Measurements from ENCODE around the gene ZNRF2. TPM values are rescaled to one million over a fixed set of nuclear protein-coding genes. Genes with fewer than 3 reads are reported as not detected.

The ZNRF2 gene
- total RNA-seq, 1 experiment from 2014 or later = 22.1 TPM

GRCh38 chr7:30320392-30320791 is 36.0 kb downstream of the ZNRF2 start:
- ATAC-seq (no peak), DNase-seq (ENCODE audit: low read depth, low spot score) (no peak)
- no peaks in the 10 kb centered on the region for H3K9me3 ChIP-seq (ENCODE audit: control insufficient read depth, insufficient read depth, low read depth, low read length)
- ChIA-PET CTCF (no interaction called here), POLR2A (no interaction called here)
- intact Hi-C loops (cut with micrococcal nuclease; ENCODE audit: unreplicated experiment) (no loop called here), in situ Hi-C loops (cut with HindIII; ENCODE audit: low pct_unique_long_range_greater_than_20kb, low sequenced_read_pairs) (no loop called here)
- BruUV-seq (replicated peaks) = no TSS peak
- no peak overlapping the region for H3K4me3 ChIP-seq (ENCODE audit: low read depth in 2 of 2, low read length in 2 of 2)
- no peaks in the 10 kb centered on the region for H3K36me3 ChIP-seq (ENCODE audit: control insufficient read depth, insufficient read depth, low read length)
- peak overlapping the region; percentile 77; the same call in 1 of the 2 replicates for H3K27ac ChIP-seq (ENCODE audit: low read length)
- H3K4me1 ChIP-seq (ENCODE audit: control insufficient read depth, insufficient read depth, low read length) = peaks cover 41% of the 10 kb centered on the region
- no peaks in the 10 kb centered on the region for H3K27me3 ChIP-seq (ENCODE audit: control insufficient read depth, insufficient read depth, low read length)
- TF ChIP-seq CTCF (IDR thresholded peaks at IDR 0.05) (no peak), POLR2AphosphoS5 (IDR thresholded peaks at IDR 0.05; ENCODE audit: low read depth, low read length) (no peak), REST (IDR thresholded peaks at IDR 0.05; ENCODE audit: insufficient read depth in 1 of 2, low read depth in 2 of 2, low read length in 1 of 2) (no peak), TCF7L2 (IDR thresholded peaks at IDR 0.05; ENCODE audit: low read depth, low read length) (no peak), SIN3A (IDR thresholded peaks at IDR 0.05; ENCODE audit: borderline replicate concordance, insufficient read depth, low read depth, low read length) (no peak)

- Histone ChIP-seq H3K4me1 (ENCODE audit: control insufficient read depth, insufficient read depth, low read length) (peaks cover 41% of the 10 kb centered on the region), H3K36me3 (ENCODE audit: control insufficient read depth, insufficient read depth, low read length) (no peaks in the 10 kb centered on the region), H3K9me3 (ENCODE audit: control insufficient read depth, insufficient read depth, low read depth, low read length) (no peaks in the 10 kb centered on the region), H3K27me3 (ENCODE audit: control insufficient read depth, insufficient read depth, low read length) (no peaks in the 10 kb centered on the region), H3K4me3 (ENCODE audit: low read depth in 2 of 2, low read length in 2 of 2) (peak overlapping the region; percentile 18 to 25), H3K27ac (ENCODE audit: low read length) (peak overlapping the region; percentile 77)
- in situ Hi-C loops (cut with HindIII; ENCODE audit: low pct_unique_long_range_greater_than_20kb, low sequenced_read_pairs) (no loop called here), intact Hi-C loops (cut with micrococcal nuclease; ENCODE audit: unreplicated experiment) (no loop called here)
- no peak for DNase-seq (ENCODE audit: low read depth, low spot score)
- ChIA-PET CTCF (no interaction called here), POLR2A (no interaction called here)
- 0 out of 2 replicates have a peak, but pooled peaks have one; percentile 37 for ATAC-seq
- TF ChIP-seq SIN3A (IDR thresholded peaks at IDR 0.05; ENCODE audit: borderline replicate concordance, insufficient read depth, low read depth, low read length) (no peak), TCF7L2 (IDR thresholded peaks at IDR 0.05; ENCODE audit: low read depth, low read length) (no peak), POLR2AphosphoS5 (IDR thresholded peaks at IDR 0.05; ENCODE audit: low read depth, low read length) (no peak), CTCF (IDR thresholded peaks at IDR 0.05) (no peak), REST (IDR thresholded peaks at IDR 0.05; ENCODE audit: insufficient read depth in 1 of 2, low read depth in 2 of 2, low read length in 1 of 2) (no peak)
- no TSS peak for BruUV-seq (replicated peaks)
Observed at GRCh38 chr7:30321089-30321881, 36.9 kb downstream of the ZNRF2 start.

All from Panc1 (cell line).